ENCODE results near the gene MYOZ2.

DNA sequence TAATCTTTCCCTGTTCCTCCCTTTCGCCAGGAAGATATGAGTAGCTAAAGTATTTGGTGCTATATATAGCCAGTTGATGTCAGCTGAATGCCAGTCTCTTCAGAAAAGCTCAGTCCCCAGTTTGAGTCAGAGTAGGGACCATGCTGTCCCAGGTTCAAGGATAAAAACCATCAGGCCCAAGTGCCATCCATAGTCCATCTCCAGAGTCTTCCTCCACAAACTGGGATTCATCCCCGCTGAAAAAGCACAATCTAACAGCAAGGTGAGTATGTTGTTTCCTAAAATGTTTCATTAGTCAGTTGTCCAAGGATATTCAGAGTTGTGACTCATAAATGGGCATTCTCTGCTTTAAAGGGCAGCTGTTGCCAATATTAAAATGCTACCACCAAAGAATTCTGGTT is at the start of gene MYOZ2:
- TF ChIP-seq POLR2A (IDR thresholded peaks at IDR 0.05; ENCODE audit: low read length), result no peak
- no peak for TF ChIP-seq GATA1 (IDR thresholded peaks at IDR 0.05; ENCODE audit: low read depth, low read length)

Measured in erythroblast (primary cell).